ENCODE measurements around the gene NR3C1.
A peak's percentile ranks its signal among the peaks of the same experiment; 100 is the strongest.

The NR3C1 gene

GRCh38 chr5:143443330-143443729 is 39.8 kb upstream of the NR3C1 start:
- TF ChIP-seq, protein P1, sequence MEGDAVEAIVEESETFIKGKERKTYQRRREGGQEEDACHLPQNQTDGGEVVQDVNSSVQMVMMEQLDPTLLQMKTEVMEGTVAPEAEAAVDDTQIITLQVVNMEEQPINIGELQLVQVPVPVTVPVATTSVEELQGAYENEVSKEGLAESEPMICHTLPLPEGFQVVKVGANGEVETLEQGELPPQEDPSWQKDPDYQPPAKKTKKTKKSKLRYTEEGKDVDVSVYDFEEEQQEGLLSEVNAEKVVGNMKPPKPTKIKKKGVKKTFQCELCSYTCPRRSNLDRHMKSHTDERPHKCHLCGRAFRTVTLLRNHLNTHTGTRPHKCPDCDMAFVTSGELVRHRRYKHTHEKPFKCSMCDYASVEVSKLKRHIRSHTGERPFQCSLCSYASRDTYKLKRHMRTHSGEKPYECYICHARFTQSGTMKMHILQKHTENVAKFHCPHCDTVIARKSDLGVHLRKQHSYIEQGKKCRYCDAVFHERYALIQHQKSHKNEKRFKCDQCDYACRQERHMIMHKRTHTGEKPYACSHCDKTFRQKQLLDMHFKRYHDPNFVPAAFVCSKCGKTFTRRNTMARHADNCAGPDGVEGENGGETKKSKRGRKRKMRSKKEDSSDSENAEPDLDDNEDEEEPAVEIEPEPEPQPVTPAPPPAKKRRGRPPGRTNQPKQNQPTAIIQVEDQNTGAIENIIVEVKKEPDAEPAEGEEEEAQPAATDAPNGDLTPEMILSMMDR (IDR thresholded peaks at IDR 0.05; ENCODE audit: insufficient read depth, low read depth, low read length, missing control alignments) = no peak
- H3K4me3 ChIP-seq (ENCODE audit: low read depth, low read length) = no peak overlapping the region
- DNase-seq (ENCODE audit: low read depth) = no peak

GRCh38 chr5:143442385-143442784 is 38.9 kb upstream of the NR3C1 start:
- TF ChIP-seq, protein P1 (IDR thresholded peaks at IDR 0.05; ENCODE audit: insufficient read depth, low read depth, low read length, missing control alignments) = no peak
- H3K4me3 ChIP-seq (ENCODE audit: low read depth, low read length) = no peak overlapping the region
- DNase-seq (ENCODE audit: low read depth) = no peak

GRCh38 chr5:143440448-143441115 is 37.1 kb upstream of the NR3C1 start:
- TF ChIP-seq, protein P1 (IDR thresholded peaks at IDR 0.05; ENCODE audit: insufficient read depth, low read depth, low read length, missing control alignments) = no peak
- no peak for DNase-seq (ENCODE audit: low read depth)
- no peak overlapping the region for H3K4me3 ChIP-seq (ENCODE audit: low read depth, low read length)

DNA sequence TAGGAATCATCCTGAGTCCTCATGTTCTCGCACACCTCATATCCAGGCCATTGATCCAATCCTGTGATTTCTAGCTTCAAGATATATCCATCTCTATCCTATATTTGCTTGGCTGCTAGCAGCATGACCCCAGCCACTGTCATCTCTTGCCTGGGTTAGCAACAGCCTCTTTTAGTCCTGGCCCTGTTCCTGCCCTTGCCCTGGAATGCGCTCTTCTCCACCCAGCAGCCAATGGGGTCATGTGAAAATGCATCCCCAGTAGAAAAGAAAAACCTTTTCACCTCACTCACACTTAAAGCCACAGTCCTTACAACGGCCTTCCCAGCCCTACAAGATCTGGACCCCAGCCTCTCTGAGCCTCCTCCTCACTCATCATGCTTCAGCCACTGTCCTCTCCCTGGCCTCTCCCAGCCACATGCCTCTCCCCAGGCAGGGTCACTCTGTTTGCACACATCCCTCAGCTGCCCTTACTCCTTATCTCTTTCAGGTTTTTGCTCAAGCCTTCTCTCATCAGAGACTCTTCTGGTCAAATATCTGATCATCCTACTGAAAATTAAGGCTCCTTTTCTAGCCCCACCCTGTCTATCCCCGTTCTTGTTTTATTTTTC is 34.3 kb upstream of the NR3C1 start:
- no peak overlapping the region for H3K4me3 ChIP-seq (ENCODE audit: low read depth, low read length)
- TF ChIP-seq, protein P1 (IDR thresholded peaks at IDR 0.05; ENCODE audit: insufficient read depth, low read depth, low read length, missing control alignments) = no peak
- no peak for DNase-seq (ENCODE audit: low read depth)

DNA sequence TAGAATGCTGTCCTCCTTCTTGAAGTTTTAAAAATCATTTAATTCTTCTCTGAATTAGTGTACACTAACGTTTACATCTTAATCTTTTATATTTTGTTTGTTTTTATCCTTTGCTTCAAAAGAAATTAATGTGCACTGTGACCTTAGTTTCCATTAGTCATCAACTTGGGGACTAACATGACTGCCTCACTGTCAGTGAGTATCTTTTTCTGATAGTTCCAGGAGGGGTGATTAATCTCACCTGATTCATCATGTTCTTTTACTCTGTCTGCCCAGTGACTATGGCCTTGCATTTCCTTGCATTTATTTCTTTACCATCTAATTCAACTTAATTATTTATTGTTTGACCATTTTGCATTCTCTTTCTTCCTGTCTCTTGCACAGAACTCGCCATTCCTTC is 33.4 kb upstream of the NR3C1 start:
- TF ChIP-seq, protein P1 (IDR thresholded peaks at IDR 0.05; ENCODE audit: insufficient read depth, low read depth, low read length, missing control alignments) = no peak
- no peak overlapping the region for H3K4me3 ChIP-seq (ENCODE audit: low read depth, low read length)
- DNase-seq (ENCODE audit: low read depth) = no peak

- peak overlapping the region; percentile 56 for H3K4me3 ChIP-seq (ENCODE audit: low read depth, low read length)
- peak; percentile 94 for DNase-seq (ENCODE audit: low read depth)
- TF ChIP-seq, protein P1 (IDR thresholded peaks at IDR 0.05; ENCODE audit: insufficient read depth, low read depth, low read length, missing control alignments) = no peak
Measured at GRCh38 chr5:143435210-143435657, 31.7 kb upstream of the NR3C1 start.
